Activated T-cell treated with anti-CD3 and anti-CD28 coated beads, Interleukin-2, amount 50 U/mL, for 24 hours (primary cell): ENCODE data around the gene SERPINB3.
"Not testable (repeated sequence)": the region's sequence is repeated elsewhere in the genome, so short reads cannot be mapped to it uniquely, and the experiment has no call there.

Experiments used
- DNase-seq: peaks from one replicate; pipeline ENCODE4 v3.0.0-alpha.2; 2020
- H3K27ac Mint-ChIP-seq: 2 replicates; pipeline ENCODE4 v1.8.0; 2020; ENCODE audit warnings: mild to moderate bottlenecking, mixed read lengths
- H3K27me3 Mint-ChIP-seq: 2 replicates; pipeline ENCODE4 v1.8.0; 2020; ENCODE audit warnings: mixed read lengths
- H3K36me3 Mint-ChIP-seq: 2 replicates; pipeline ENCODE4 v1.8.0; 2020; ENCODE audit warnings: low read depth, mixed read lengths
- H3K4me1 Mint-ChIP-seq: 2 replicates; pipeline ENCODE4 v1.8.0; 2020; ENCODE audit warnings: low read depth, mixed read lengths
- H3K4me3 Mint-ChIP-seq: 2 replicates; pipeline ENCODE4 v1.8.0; 2020; ENCODE audit warnings: mild to moderate bottlenecking, moderate library complexity, mixed read lengths
- H3K9me3 Mint-ChIP-seq: 2 replicates; pipeline ENCODE4 v1.8.0; 2020; ENCODE audit warnings: mixed read lengths

SERPINB3 gene

GRCh38 chr18:63661750-63662149 is at the start of gene SERPINB3:
TSS of gene SERPINB3 (minus strand) at chr18:63661893. CDS start at chr18:63661216, 677 bp downstream.
- not testable (repeated sequence) for H3K27ac Mint-ChIP-seq, H3K36me3 Mint-ChIP-seq

GRCh38 chr18:63708650-63709049 is 47.0 kb upstream of the SERPINB3 start:
- H3K27ac Mint-ChIP-seq = no peak overlapping the region
- H3K9me3 Mint-ChIP-seq = peaks cover 8% of the 10 kb centered on the region
- H3K36me3 Mint-ChIP-seq = no peaks in the 10 kb centered on the region
- H3K27me3 Mint-ChIP-seq = no peaks in the 10 kb centered on the region
- DNase-seq = no peak
- H3K4me1 Mint-ChIP-seq = no peaks in the 10 kb centered on the region
- H3K4me3 Mint-ChIP-seq = no peak overlapping the region

More at GRCh38 chr18:63661750-63662149, at the start of gene SERPINB3:
- not testable (repeated sequence) for H3K9me3 Mint-ChIP-seq, DNase-seq, H3K27me3 Mint-ChIP-seq, H3K4me3 Mint-ChIP-seq, H3K4me1 Mint-ChIP-seq

GRCh38 chr18:63707816-63708215 is 46.1 kb upstream of the SERPINB3 start:
- Mint-ChIP-seq H3K27me3 (no peaks in the 10 kb centered on the region), H3K9me3 (peaks cover 4% of the 10 kb centered on the region), H3K36me3 (no peaks in the 10 kb centered on the region), H3K4me3 (no peak overlapping the region), H3K4me1 (no peaks in the 10 kb centered on the region), H3K27ac (no peak overlapping the region)
- DNase-seq = no peak

- H3K9me3 Mint-ChIP-seq = no peaks in the 10 kb centered on the region
- H3K36me3 Mint-ChIP-seq = no peaks in the 10 kb centered on the region
- H3K4me1 Mint-ChIP-seq = no peaks in the 10 kb centered on the region
- no peaks in the 10 kb centered on the region for H3K27me3 Mint-ChIP-seq
- no peak overlapping the region for H3K4me3 Mint-ChIP-seq
- H3K27ac Mint-ChIP-seq = no peak overlapping the region
- DNase-seq = no peak
Measured at GRCh38 chr18:63705401-63705800, 43.7 kb upstream of the SERPINB3 start.

- DNase-seq = no peak
- Mint-ChIP-seq H3K4me1 (no peaks in the 10 kb centered on the region), H3K27me3 (no peaks in the 10 kb centered on the region), H3K9me3 (no peaks in the 10 kb centered on the region), H3K36me3 (no peaks in the 10 kb centered on the region), H3K4me3 (no peak within 1 kb of the TSS), H3K27ac (no peak within 1 kb of the TSS)
Measured at GRCh38 chr18:63702660-63703059, 41.0 kb upstream of the SERPINB3 start, which contains the start of gene SERPINB11. TSS of gene SERPINB11 (plus strand) at chr18:63702960. CDS start at chr18:63710194, 7,234 bp downstream.

- no peaks in the 10 kb centered on the region for H3K4me1 Mint-ChIP-seq
Measured at GRCh38 chr18:63701952-63702351, 40.3 kb upstream of the SERPINB3 start.

GRCh38 chr18:63700501-63700900 is 38.8 kb upstream of the SERPINB3 start:
- no peak for DNase-seq
- Mint-ChIP-seq H3K4me3 (no peak overlapping the region), H3K9me3 (peaks cover 2% of the 10 kb centered on the region)

More at GRCh38 chr18:63701952-63702351, 40.3 kb upstream of the SERPINB3 start:
- Mint-ChIP-seq H3K36me3 (no peaks in the 10 kb centered on the region), H3K27me3 (no peaks in the 10 kb centered on the region), H3K4me3 (no peak overlapping the region), H3K27ac (no peak overlapping the region), H3K9me3 (no peaks in the 10 kb centered on the region)
- DNase-seq = no peak

GRCh38 chr18:63697097-63697660 is 35.5 kb upstream of the SERPINB3 start:
- no peaks in the 10 kb centered on the region for H3K27me3 Mint-ChIP-seq
- H3K4me3 Mint-ChIP-seq = no peak overlapping the region

More at GRCh38 chr18:63700501-63700900, 38.8 kb upstream of the SERPINB3 start:
- H3K4me1 Mint-ChIP-seq = no peaks in the 10 kb centered on the region
- H3K27ac Mint-ChIP-seq = no peak overlapping the region
- H3K27me3 Mint-ChIP-seq = no peaks in the 10 kb centered on the region
- no peaks in the 10 kb centered on the region for H3K36me3 Mint-ChIP-seq

GRCh38 chr18:63689064-63689463 is 27.4 kb upstream of the SERPINB3 start:
- Mint-ChIP-seq H3K27ac (no peak overlapping the region), H3K36me3 (no peaks in the 10 kb centered on the region), H3K4me1 (no peaks in the 10 kb centered on the region), H3K27me3 (no peaks in the 10 kb centered on the region), H3K4me3 (no peak overlapping the region), H3K9me3 (peaks cover 6% of the 10 kb centered on the region)
- no peak for DNase-seq

More at GRCh38 chr18:63697097-63697660, 35.5 kb upstream of the SERPINB3 start:
- no peak for DNase-seq
- H3K9me3 Mint-ChIP-seq = peaks cover 2% of the 10 kb centered on the region
- no peak overlapping the region for H3K27ac Mint-ChIP-seq
- no peaks in the 10 kb centered on the region for H3K36me3 Mint-ChIP-seq
- H3K4me1 Mint-ChIP-seq = no peaks in the 10 kb centered on the region

- H3K4me3 Mint-ChIP-seq = no peak overlapping the region
- no peaks in the 10 kb centered on the region for H3K4me1 Mint-ChIP-seq
- no peak for DNase-seq
- H3K27me3 Mint-ChIP-seq = no peaks in the 10 kb centered on the region
- H3K9me3 Mint-ChIP-seq = peaks cover 6% of the 10 kb centered on the region
- H3K36me3 Mint-ChIP-seq = no peaks in the 10 kb centered on the region
- H3K27ac Mint-ChIP-seq = no peak overlapping the region
Measured at GRCh38 chr18:63686871-63687270, 25.2 kb upstream of the SERPINB3 start.

- no peak overlapping the region for H3K4me3 Mint-ChIP-seq
- H3K27ac Mint-ChIP-seq = no peak overlapping the region
- H3K4me1 Mint-ChIP-seq = no peaks in the 10 kb centered on the region
- no peaks in the 10 kb centered on the region for H3K9me3 Mint-ChIP-seq
- no peaks in the 10 kb centered on the region for H3K36me3 Mint-ChIP-seq
- no peaks in the 10 kb centered on the region for H3K27me3 Mint-ChIP-seq
- DNase-seq = no peak
Measured at GRCh38 chr18:63684718-63685117, 23.0 kb upstream of the SERPINB3 start.

- no peaks in the 10 kb centered on the region for H3K9me3 Mint-ChIP-seq
- no peaks in the 10 kb centered on the region for H3K27me3 Mint-ChIP-seq
- H3K36me3 Mint-ChIP-seq = no peaks in the 10 kb centered on the region
- no peak overlapping the region for H3K4me3 Mint-ChIP-seq
- DNase-seq = no peak
- H3K27ac Mint-ChIP-seq = no peak overlapping the region
- no peaks in the 10 kb centered on the region for H3K4me1 Mint-ChIP-seq
Measured at GRCh38 chr18:63683890-63684289, 22.2 kb upstream of the SERPINB3 start.

- Mint-ChIP-seq H3K4me3 (no peak overlapping the region), H3K27me3 (no peaks in the 10 kb centered on the region), H3K9me3 (no peaks in the 10 kb centered on the region), H3K27ac (no peak overlapping the region), H3K36me3 (no peaks in the 10 kb centered on the region), H3K4me1 (no peaks in the 10 kb centered on the region)
- no peak for DNase-seq
Measured at GRCh38 chr18:63683152-63683551, 21.5 kb upstream of the SERPINB3 start.

GRCh38 chr18:63681449-63682340 is 20.0 kb upstream of the SERPINB3 start:
- Mint-ChIP-seq H3K27ac (no peak overlapping the region), H3K36me3 (no peaks in the 10 kb centered on the region)
- DNase-seq = no peak

More at GRCh38 chr18:63681449-63682340, 20.0 kb upstream of the SERPINB3 start:
- Mint-ChIP-seq H3K4me1 (no peaks in the 10 kb centered on the region), H3K27me3 (no peaks in the 10 kb centered on the region), H3K4me3 (no peak overlapping the region), H3K9me3 (no peaks in the 10 kb centered on the region)
